ENCODE measurements around the gene ITPKB.

The ITPKB gene

GRCh38 chr1:226597616-226598454 is 141.2 kb downstream of the ITPKB start:
- no peak for DNase-seq

DNA sequence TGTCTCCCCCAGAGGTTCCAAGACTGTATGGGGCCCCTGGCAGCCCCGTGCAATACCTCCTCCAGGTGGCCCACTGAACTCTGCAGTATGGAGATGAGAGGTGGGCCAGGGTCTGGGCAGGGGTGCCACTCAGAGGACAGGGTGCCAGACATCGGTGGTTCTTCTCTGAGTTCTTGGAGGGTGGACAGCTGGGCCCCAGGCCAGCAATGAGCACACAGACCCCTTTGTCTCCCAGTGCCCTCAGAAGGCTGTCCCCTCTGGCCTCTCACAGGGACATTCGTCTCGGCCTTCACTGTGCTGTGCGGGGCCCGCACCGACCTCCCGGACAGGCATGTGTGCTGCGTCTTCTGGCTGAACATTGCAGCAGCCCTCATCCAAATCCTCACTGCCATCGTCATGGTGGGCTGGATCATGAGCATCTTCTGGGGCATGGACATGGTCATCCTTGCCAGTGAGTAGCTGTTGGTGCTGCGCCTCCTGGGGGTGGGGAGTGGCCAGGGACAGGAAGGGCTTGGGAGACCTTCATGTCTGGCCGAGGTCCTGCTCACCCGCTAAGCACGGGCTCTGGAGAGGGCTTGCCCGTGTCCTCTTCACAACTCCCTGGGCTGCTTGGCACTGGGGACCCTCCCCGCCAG is 142.4 kb downstream of the ITPKB start:
- DNase-seq: no peak

- DNase-seq: no peak
These were observed 145.5 kb downstream of the ITPKB start for GRCh38 chr1:226593541-226593940.

GRCh38 chr1:226590614-226591013 is 148.5 kb downstream of the ITPKB start:
- DNase-seq: no peak

DNA sequence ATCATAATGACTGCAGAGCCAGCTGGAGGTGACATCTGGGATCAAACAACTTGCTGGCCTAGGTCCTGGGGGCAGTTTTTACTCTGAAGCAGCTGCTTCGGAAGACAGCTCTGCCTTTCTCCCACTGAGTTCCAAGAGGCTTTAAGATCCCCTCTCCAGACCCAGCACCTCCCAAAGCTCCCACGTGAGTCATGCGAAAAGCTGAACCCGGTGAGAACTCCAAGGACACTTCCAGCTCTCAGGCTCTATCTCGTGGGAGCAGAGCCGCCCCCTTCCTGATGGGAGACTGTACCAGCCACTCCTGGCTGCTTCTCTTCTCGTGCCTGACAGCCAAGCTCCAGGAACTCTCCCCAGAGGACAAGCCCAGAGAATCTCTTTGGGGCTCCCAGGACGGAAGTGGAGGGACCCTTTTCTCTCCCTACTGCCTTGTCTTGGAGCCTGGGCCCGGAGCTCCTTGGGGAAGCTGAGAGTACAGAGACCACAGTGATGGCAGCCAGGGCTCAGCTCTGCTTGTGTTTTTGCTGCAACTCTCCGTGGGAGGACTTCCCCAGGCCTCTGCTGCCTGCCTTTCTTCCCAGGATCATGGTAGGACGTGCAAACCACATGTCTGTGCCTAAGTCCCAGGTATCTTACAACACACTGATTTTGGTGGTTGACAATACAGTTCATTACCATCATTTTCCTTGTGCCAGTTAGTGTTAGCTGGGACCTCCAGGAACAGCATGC is 149.9 kb downstream of the ITPKB start:
- no peak for DNase-seq

GRCh38 chr1:226588484-226588883 is 150.6 kb downstream of the ITPKB start:
- DNase-seq: no peak

DNA sequence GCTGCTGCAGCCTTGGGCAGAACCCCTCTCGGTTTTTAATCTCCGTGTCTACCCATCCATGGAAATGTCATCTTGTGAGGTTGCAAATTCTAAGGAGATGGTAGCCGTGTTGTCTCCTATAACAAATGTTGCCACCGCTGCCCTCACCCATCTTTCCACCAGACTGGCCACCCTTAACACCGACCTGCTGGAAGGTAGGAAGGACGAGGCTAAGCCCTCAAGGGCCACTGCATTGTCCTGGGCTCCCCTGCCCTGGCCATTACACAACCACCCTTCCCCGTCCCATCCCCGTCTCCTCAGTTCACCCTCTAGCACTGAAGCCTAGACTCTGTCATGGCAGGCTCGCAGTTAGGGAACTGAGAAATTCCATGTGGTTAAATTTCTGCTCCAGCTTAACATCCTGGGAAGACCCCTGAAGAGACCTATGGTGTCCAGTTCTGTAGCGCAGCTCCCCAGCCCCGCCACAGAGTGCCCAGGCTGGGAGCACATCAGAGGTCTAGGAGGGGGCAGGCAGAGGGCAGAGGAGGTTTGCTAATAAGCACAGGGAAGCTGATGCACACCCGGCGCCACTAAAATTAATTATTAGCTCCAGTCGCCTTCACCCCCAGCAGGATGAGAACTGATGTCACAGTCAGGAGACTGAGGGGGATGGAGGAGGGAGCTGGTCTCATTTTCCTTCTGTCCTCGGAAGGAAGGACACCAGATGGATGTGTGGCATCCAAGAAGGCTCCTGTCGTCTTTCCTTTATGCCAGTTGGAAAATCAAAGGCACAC is 152.2 kb downstream of the ITPKB start:
- no peak for DNase-seq

GRCh38 chr1:226586116-226586515 is 153.0 kb downstream of the ITPKB start:
- DNase-seq: no peak

DNA sequence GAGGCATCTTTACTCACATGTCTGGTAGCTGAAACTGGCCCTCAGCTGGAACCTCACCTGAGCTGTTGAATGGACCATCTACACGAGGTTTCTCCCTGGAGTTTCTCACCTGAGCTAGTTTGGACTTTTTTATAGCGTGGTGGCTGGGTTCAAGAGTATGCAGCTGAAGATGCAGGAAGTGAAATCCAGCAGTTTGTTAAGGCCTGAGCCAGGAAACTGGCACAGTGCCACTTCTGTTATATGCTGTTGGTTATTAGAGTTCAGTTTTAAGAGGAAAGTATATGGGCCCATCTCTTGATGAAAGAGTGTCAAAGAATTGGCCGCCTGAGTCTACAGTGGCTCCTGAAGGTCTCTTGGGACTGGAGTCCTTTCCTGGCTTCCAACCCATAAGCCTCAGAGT is 154.9 kb downstream of the ITPKB start:
- DNase-seq: no peak

DNA sequence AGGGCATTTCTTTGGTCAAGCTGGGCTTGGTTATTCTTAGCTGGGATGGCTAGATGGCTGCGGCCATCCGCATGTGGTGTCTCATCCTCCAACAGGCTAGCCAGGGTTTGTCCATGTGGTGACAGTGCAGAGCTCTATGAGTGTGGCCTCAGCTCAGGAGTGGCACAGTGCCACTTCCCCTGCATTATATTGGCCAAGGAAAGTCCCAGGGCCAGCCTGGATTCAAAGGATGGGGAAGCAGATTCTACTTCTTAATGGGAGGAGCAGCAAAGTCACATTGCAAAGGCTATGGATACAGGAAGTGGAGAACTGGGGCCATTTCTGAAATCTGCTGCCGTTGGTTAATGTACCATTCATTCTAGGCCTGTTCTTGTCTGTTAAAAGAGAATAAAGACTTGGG is 156.1 kb downstream of the ITPKB start:
- no peak for DNase-seq

Data from activated CD4-positive, alpha-beta T cell treated with anti-CD3 and anti-CD28 coated beads for 1 hour (primary cell).